Astrocyte of the cerebellum (primary cell): ENCODE results near the gene ZG16.
"Not testable (repeated sequence)": the region's sequence is repeated elsewhere in the genome, so short reads cannot be mapped to it uniquely, and the experiment has no call there.

Experiments
- DNase-seq: peaks from one replicate; pipeline ENCODE4 v3.0.0-alpha.2; 2011; ENCODE audit warnings: low read depth
- H3K4me3 ChIP-seq: 2 replicates; pipeline ENCODE4 v1.5.1; 2011; ENCODE audit warnings: mild to moderate bottlenecking, low read depth, low read length, moderate library complexity
- in situ Hi-C: cut with HindIII; loops from 2 replicates; pipeline ENCODE4 v1.10.0; 2017; ENCODE audit warnings: low sequenced_read_pairs
- TF ChIP-seq, protein P1 (sequence below): IDR thresholded peaks from 2 replicates; pipeline ENCODE4 v1.5.1; 2012; ENCODE audit warnings: low read length, low read depth, moderate library complexity, mild to moderate bottlenecking; ENCODE audit errors: missing control alignments

The ZG16 gene

DNA sequence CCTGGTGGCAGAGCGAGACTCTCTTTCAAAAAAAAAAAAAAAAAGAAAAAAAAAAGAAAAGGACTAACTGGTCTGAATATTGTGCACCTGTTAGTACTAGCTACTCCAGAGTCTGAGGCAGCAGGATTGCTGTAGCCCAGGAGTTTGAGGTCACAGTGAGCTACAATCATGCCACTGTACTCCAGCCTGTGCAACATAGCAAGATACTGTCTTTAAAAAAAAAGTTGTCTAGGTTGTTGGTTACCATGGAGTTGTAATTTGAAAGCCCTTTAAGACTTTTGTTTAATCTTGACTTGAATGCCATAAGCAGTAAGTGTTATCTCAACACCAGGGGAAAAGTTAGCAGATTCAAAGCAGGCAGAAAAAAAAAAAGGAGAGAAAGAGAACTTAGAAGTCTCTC is 21.4 kb upstream of the ZG16 start:
- no peak for DNase-seq
- in situ Hi-C loops, result no loop called here
- no peak overlapping the region for H3K4me3 ChIP-seq

DNA sequence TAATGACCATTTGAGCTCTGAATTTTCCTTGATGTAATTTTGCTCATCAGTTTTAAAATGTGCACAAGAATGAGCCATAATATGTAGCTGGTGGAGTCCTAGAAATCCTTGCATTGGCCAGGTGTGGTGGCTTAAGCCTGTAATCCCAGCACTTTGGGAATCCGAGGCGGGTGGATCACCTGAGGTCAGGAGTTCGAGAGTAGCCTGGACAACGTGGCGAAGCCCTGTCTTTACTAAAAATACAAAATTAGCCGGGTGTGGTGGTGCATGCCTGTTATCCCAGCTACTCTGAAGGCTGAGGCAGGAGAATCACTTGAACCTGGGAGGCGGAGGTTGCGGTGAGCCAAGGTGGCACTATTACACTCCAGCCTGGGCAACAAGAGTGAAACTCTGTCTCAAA is 21.0 kb upstream of the ZG16 start:
- H3K4me3 ChIP-seq, in situ Hi-C loops, DNase-seq: not testable (repeated sequence)

More for the DNA sequence above, 21.4 kb upstream of the ZG16 start:
- TF ChIP-seq, protein P1, sequence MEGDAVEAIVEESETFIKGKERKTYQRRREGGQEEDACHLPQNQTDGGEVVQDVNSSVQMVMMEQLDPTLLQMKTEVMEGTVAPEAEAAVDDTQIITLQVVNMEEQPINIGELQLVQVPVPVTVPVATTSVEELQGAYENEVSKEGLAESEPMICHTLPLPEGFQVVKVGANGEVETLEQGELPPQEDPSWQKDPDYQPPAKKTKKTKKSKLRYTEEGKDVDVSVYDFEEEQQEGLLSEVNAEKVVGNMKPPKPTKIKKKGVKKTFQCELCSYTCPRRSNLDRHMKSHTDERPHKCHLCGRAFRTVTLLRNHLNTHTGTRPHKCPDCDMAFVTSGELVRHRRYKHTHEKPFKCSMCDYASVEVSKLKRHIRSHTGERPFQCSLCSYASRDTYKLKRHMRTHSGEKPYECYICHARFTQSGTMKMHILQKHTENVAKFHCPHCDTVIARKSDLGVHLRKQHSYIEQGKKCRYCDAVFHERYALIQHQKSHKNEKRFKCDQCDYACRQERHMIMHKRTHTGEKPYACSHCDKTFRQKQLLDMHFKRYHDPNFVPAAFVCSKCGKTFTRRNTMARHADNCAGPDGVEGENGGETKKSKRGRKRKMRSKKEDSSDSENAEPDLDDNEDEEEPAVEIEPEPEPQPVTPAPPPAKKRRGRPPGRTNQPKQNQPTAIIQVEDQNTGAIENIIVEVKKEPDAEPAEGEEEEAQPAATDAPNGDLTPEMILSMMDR, result no peak

DNA sequence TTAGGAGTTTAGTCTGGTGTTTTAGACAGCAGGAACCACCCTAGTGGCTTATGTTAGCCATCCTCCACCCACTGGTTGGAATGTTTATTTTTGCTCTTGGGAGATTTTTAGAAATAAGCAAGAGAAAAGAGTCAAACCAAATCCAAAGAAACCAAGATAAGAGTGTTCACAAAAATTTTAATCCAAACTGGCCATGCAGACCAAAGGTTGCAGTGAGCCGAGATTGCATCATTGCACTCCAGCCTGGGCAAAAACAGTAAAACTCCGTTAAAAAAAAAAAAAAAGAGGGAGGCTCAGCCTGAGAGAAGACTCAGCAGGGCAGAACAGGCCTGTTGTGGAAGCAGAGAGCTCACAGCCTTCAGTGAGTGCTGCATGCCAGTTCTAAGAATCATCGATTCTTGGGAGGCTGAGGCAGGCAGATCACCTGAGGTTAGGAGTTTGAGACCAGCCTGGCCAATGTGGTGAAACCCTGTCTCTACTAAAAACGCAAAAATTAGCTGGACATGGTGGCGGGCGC is 20.0 kb upstream of the ZG16 start:
- no peak overlapping the region for H3K4me3 ChIP-seq
- TF ChIP-seq, protein P1, result no peak
- in situ Hi-C loops, result no loop called here
- no peak for DNase-seq

DNA sequence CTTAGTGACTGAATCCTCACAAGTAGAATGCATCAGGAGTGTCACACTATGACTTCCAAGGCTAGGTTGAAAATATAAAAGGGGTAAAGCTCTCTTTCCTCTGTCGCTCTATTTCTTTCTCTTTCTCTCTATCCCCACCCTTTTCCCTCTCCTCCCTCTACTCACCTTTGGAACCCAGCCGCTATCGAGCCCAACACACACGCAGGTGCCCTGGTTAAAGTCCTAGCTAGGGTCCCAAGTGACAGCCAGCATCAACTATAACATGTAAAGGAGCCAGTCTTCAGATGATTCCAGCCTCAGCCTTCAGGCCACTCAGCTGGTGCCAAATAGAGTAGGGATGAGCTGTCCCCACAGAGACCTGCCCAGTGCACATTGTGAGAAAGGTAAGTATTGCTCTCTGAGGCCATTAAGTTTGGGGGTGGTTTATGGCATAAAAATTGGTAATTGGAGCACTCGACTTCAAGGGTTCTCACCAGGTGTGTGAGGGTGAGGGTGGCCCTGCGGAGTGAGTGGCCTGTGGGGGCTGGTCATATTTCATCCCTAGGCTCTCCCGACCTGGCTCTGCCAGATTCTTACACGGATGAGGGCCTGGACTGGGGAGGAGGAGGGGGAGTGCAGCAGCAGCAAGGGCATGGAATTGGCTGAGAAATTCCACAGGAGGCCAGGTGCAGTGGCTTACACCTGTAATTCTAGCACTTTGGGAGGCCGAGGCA is 17.3 kb upstream of the ZG16 start:
- DNase-seq, result no peak
- TF ChIP-seq, protein P1, result no peak
- in situ Hi-C loops, result no loop called here
- H3K4me3 ChIP-seq, result no peak overlapping the region

DNA sequence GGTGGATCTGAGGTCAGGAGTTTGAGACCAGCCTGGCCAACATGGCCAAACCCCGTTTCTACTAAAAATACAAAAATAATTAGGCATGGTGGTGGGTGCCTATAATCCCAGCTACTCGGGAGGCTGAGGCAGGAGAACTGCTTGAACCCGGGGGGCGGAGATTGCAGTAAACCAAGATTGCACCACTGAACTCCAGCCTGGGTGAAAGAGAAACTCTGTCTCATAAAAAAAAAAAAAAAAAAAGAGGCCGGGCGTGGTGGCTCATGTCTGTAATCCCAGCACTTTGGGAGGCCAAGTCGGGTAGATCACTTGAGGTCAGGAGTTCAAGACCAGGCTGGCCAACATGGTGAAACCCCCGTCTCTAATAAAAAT is 16.8 kb upstream of the ZG16 start:
- in situ Hi-C loops, DNase-seq, H3K4me3 ChIP-seq: not testable (repeated sequence)

DNA sequence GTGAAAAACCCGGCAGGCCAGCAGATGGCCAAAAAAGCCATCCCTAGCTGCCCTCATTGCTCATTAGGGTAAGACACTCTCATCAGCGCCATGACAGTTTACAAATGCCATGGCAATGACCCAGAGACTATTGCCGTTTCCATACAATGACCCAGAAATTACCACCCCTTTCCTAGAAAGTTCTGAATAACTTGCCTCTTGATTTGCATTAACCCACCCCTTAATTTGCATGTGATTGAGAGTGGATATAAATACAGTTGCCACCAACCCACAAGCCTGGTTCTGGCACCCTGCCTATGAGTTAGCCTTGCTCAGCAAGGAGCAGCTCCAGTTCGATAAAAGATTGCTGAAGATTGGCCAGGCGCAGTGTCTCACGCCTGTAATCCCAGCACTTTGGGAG is 16.2 kb upstream of the ZG16 start:
- DNase-seq, result no peak
- TF ChIP-seq, protein P1, result no peak
- in situ Hi-C loops, result no loop called here
- no peak overlapping the region for H3K4me3 ChIP-seq

DNA sequence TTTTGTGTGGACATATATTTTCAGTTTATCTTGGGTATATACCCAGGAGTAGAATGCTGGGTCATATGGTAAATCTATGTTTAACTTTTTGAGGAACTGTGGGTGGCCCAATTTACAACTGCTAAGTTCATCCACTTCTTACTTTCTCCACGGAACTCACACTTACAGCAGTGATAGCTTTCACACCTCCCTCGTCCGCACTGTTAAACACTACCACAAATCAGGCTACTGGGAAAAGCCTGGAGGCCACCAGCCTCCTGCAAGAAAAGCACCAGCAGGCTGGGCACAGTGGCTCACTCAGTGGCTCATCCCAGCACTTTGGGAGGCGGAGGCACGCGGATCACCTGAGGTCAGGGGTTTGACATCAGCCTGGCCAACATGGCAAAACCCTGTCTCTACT is 14.7 kb upstream of the ZG16 start:
- in situ Hi-C loops, result no loop called here
- no peak for DNase-seq
- H3K4me3 ChIP-seq, result no peak overlapping the region
- TF ChIP-seq, protein P1, result no peak
